Astrocyte (in vitro differentiated cells and primary cell): ENCODE results near the gene SYNPO2. TPM values are rescaled to one million over a fixed set of nuclear protein-coding genes. Genes with fewer than 3 reads are reported as not detected.
"Not testable (repeated sequence)": the region's sequence is repeated elsewhere in the genome, so short reads cannot be mapped to it uniquely, and the experiment has no call there.

Experiments used
- DNase-seq: peaks from one replicate; pipeline ENCODE4 v3.0.0-alpha.2; 2010; ENCODE audit warnings: low read depth
- FAIRE-seq: peaks from 2 replicates; lab custom pipeline; 2011; peaks lifted over from hg19 to GRCh38; lab: Jason Lieb, UNC
- H2AFZ ChIP-seq: 2 replicates; pipeline ENCODE4 v1.6.0; 2012; ENCODE audit warnings: low read depth, low read length, inconsistent platforms
- H3K27ac ChIP-seq: 2 replicates; pipeline ENCODE4 v1.5.1; 2011; ENCODE audit warnings: low read depth, low read length, inconsistent platforms
- H3K27me3 ChIP-seq: 2 replicates; pipeline ENCODE4 v1.6.0; 2011; ENCODE audit warnings: low read length, inconsistent platforms; ENCODE audit not compliant: insufficient read depth
- H3K36me3 ChIP-seq: 2 replicates; pipeline ENCODE4 v1.5.1; 2011; ENCODE audit warnings: low read length, inconsistent platforms; ENCODE audit not compliant: insufficient read depth
- H3K4me1 ChIP-seq: 2 replicates; pipeline ENCODE4 v1.5.1; 2011; ENCODE audit warnings: low read length, inconsistent platforms; ENCODE audit not compliant: insufficient read depth
- H3K4me2 ChIP-seq: 2 replicates; pipeline ENCODE4 v1.6.0; 2012; ENCODE audit warnings: low read length, inconsistent platforms
- H3K4me3 ChIP-seq: 2 replicates; pipeline ENCODE4 v1.5.1; 2011; ENCODE audit warnings: low read depth, mild to moderate bottlenecking, low read length, inconsistent platforms; ENCODE audit not compliant: insufficient read depth
- H3K79me2 ChIP-seq: 2 replicates; pipeline ENCODE4 v1.6.0; 2012; ENCODE audit warnings: mild to moderate bottlenecking, low read length, inconsistent platforms; ENCODE audit not compliant: insufficient read depth
- H3K9ac ChIP-seq: 2 replicates; pipeline ENCODE4 v1.6.0; 2012; ENCODE audit warnings: mild to moderate bottlenecking, low read length, inconsistent platforms
- H3K9me3 ChIP-seq: 2 replicates; pipeline ENCODE4 v1.5.1; 2012; ENCODE audit warnings: low read depth, mild to moderate bottlenecking, low read length, inconsistent platforms; ENCODE audit not compliant: insufficient read depth
- H4K20me1 ChIP-seq: 2 replicates; pipeline ENCODE4 v1.6.0; 2012; ENCODE audit warnings: low read length, inconsistent platforms; ENCODE audit not compliant: insufficient read depth
- H3K27ac Mint-ChIP-seq: one replicate; pipeline ENCODE4 v1.8.0; 2021; ENCODE audit warnings: mild to moderate bottlenecking, mixed read lengths; ENCODE audit not compliant: unreplicated experiment
- H3K27me3 Mint-ChIP-seq: one replicate; pipeline ENCODE4 v1.8.0; 2021; ENCODE audit warnings: low read depth, mixed read lengths; ENCODE audit not compliant: unreplicated experiment
- H3K36me3 Mint-ChIP-seq: one replicate; pipeline ENCODE4 v1.8.0; 2021; ENCODE audit warnings: low read depth, mixed read lengths; ENCODE audit not compliant: unreplicated experiment
- H3K4me1 Mint-ChIP-seq: one replicate; pipeline ENCODE4 v1.8.0; 2021; ENCODE audit warnings: low read depth, mixed read lengths; ENCODE audit not compliant: unreplicated experiment
- H3K4me3 Mint-ChIP-seq: one replicate; pipeline ENCODE4 v1.8.0; 2021; ENCODE audit warnings: mild to moderate bottlenecking, moderate library complexity, mixed read lengths; ENCODE audit not compliant: unreplicated experiment
- H3K9me3 Mint-ChIP-seq: one replicate; pipeline ENCODE4 v1.8.0; 2021; ENCODE audit warnings: mild to moderate bottlenecking, mixed read lengths; ENCODE audit not compliant: unreplicated experiment
- EZH2 ChIP-seq: IDR thresholded peaks from 2 replicates; pipeline ENCODE4 v1.6.1; 2012; ENCODE audit warnings: mild to moderate bottlenecking, low read length, inconsistent platforms; ENCODE audit not compliant: insufficient read depth
- total RNA-seq: library from RNA; stranded (reverse); gene quantifications from 2 replicates; pipeline ENCODE4 v1.2.1, GENCODE V29; 2021
- TF ChIP-seq, protein P1 (sequence below): IDR thresholded peaks from 2 replicates; pipeline ENCODE4 v1.5.1; 2011; ENCODE audit warnings: low read depth, mild to moderate bottlenecking, inconsistent platforms, low read length, moderate library complexity; ENCODE audit not compliant: insufficient read depth

Gene SYNPO2
- total RNA-seq, 1 donor from 2014 or later = 4.2 TPM

- Mint-ChIP-seq H3K36me3 (peaks cover 3% of the 10 kb centered on the region), H3K27me3 (no peaks in the 10 kb centered on the region), H3K4me3 (no peak overlapping the region), H3K27ac (no peak overlapping the region), H3K9me3 (no peaks in the 10 kb centered on the region), H3K4me1 (peaks cover 2% of the 10 kb centered on the region)
- Histone ChIP-seq H3K9ac (no peak overlapping the region), H3K27me3 (no peaks in the 10 kb centered on the region), H3K4me1 (no peaks in the 10 kb centered on the region), H4K20me1 (no peaks in the 10 kb centered on the region), H3K9me3 (no peaks in the 10 kb centered on the region), H3K27ac (no peak overlapping the region), H3K4me3 (no peak overlapping the region), H3K36me3 (no peaks in the 10 kb centered on the region), H3K79me2 (no peaks in the 10 kb centered on the region), H2AFZ (no peak overlapping the region), H3K4me2 (no peak overlapping the region)
- no peak for FAIRE-seq
- no peak for DNase-seq
- no peak for TF ChIP-seq EZH2
- TF ChIP-seq, protein P1, sequence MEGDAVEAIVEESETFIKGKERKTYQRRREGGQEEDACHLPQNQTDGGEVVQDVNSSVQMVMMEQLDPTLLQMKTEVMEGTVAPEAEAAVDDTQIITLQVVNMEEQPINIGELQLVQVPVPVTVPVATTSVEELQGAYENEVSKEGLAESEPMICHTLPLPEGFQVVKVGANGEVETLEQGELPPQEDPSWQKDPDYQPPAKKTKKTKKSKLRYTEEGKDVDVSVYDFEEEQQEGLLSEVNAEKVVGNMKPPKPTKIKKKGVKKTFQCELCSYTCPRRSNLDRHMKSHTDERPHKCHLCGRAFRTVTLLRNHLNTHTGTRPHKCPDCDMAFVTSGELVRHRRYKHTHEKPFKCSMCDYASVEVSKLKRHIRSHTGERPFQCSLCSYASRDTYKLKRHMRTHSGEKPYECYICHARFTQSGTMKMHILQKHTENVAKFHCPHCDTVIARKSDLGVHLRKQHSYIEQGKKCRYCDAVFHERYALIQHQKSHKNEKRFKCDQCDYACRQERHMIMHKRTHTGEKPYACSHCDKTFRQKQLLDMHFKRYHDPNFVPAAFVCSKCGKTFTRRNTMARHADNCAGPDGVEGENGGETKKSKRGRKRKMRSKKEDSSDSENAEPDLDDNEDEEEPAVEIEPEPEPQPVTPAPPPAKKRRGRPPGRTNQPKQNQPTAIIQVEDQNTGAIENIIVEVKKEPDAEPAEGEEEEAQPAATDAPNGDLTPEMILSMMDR = no peak
These were observed 10.9 kb upstream of the SYNPO2 start for GRCh38 chr4:118877797-118878196.

- not testable (repeated sequence) for H3K4me1 ChIP-seq, H3K4me3 ChIP-seq, H3K4me1 Mint-ChIP-seq, DNase-seq, H3K27ac Mint-ChIP-seq, H2AFZ ChIP-seq, H3K36me3 Mint-ChIP-seq, H3K27ac ChIP-seq, H3K4me2 ChIP-seq, H3K79me2 ChIP-seq, H3K9me3 Mint-ChIP-seq, H3K27me3 Mint-ChIP-seq, H3K27me3 ChIP-seq, H3K4me3 Mint-ChIP-seq, H3K9ac ChIP-seq, H4K20me1 ChIP-seq, H3K9me3 ChIP-seq, FAIRE-seq, H3K36me3 ChIP-seq
These were observed 10.1 kb upstream of the SYNPO2 start for GRCh38 chr4:118878507-118878906.

GRCh38 chr4:118879409-118879808, 9.2 kb upstream of the SYNPO2 start:
- H3K4me3 ChIP-seq = no peak overlapping the region
- H3K27me3 ChIP-seq = no peaks in the 10 kb centered on the region
- Mint-ChIP-seq H3K9me3 (no peaks in the 10 kb centered on the region), H3K4me3 (no peak overlapping the region), H3K27me3 (no peaks in the 10 kb centered on the region), H3K4me1 (peaks cover 2% of the 10 kb centered on the region), H3K27ac (no peak overlapping the region), H3K36me3 (peaks cover 3% of the 10 kb centered on the region)
- no peaks in the 10 kb centered on the region for H3K4me1 ChIP-seq
- H3K4me2 ChIP-seq = no peak overlapping the region
- no peaks in the 10 kb centered on the region for H4K20me1 ChIP-seq
- DNase-seq (no peak), FAIRE-seq (no peak)
- TF ChIP-seq EZH2 = no peak
- TF ChIP-seq, protein P1 = no peak
- no peak overlapping the region for H2AFZ ChIP-seq
- H3K9ac ChIP-seq = no peak overlapping the region
- no peak overlapping the region for H3K27ac ChIP-seq
- H3K36me3 ChIP-seq = no peaks in the 10 kb centered on the region
- no peaks in the 10 kb centered on the region for H3K9me3 ChIP-seq
- H3K79me2 ChIP-seq = no peaks in the 10 kb centered on the region
